B cell (primary cell): ENCODE data around the gene SEPHS2. TPM values are rescaled to one million over a fixed set of nuclear protein-coding genes. Genes with fewer than 3 reads are reported as not detected.

Source experiments
- ATAC-seq: fragments of 200-7000 bp; cut with Tn5 transposase; one replicate; pipeline ENCODE4 v1.10.0; 2021; ENCODE audit warnings: low read depth, mild to moderate bottlenecking, moderate number of reproducible peaks, moderate library complexity
- CTCF ChIA-PET: fragments of 350-600 bp; sonication (Branson Sonifier 250); formaldehyde crosslinking; loops from one replicate; lab custom pipeline; 2021; ENCODE audit warnings: antibody characterized with exemption, inconsistent platforms; lab: Charles Lee
- POLR2A ChIA-PET: fragments of 350-600 bp; sonication (Branson Sonifier 250); formaldehyde crosslinking; loops from one replicate; lab custom pipeline; 2021; ENCODE audit warnings: antibody characterized with exemption; lab: Charles Lee
- DNase-seq: peaks from one replicate; pipeline ENCODE4 v3.0.0; 2013
- H2AFZ ChIP-seq: 2 replicates; pipeline ENCODE4 v1.6.1; 2012; ENCODE audit warnings: mild to moderate bottlenecking, low read depth, low read length; ENCODE audit not compliant: insufficient read depth, poor library complexity, severe bottlenecking
- H3K27ac ChIP-seq, 2 donors: 1 replicate in 1 of 2; 2 replicates in 1 of 2; pipeline ENCODE4 v1.5.1; 2012 to 2013; ENCODE audit warnings: low read length in 2 of 2, mild to moderate bottlenecking in 2 of 2, moderate library complexity in 1 of 2
- H3K27me3 ChIP-seq, 4 experiments: fragments of 200-600 bp in 1 of 4; sonication (generic) in 1 of 4; replicated peaks in 1 of 4; 1 replicate in 2 of 4; 2 replicates in 2 of 4; pipeline versions ENCODE4 v1.6.1 to v1.7.0; 2013 to 2016; ENCODE audit warnings: low read length in 3 of 4, mild to moderate bottlenecking in 2 of 4, mixed read lengths in 1 of 4, moderate library complexity in 1 of 4; ENCODE audit not compliant: insufficient read depth in 4 of 4, control insufficient read depth in 3 of 4; ENCODE audit errors: control extremely low read depth in 1 of 4
- H3K36me3 ChIP-seq, 2 experiments: replicated peaks in 1 of 2; 1 replicate in 1 of 2; 2 replicates in 1 of 2; pipeline versions ENCODE4 v1.6.1 to v1.7.1; 2013; ENCODE audit warnings: low read length in 1 of 2; ENCODE audit not compliant: insufficient read depth in 2 of 2, control insufficient read depth in 1 of 2; ENCODE audit errors: control extremely low read depth in 1 of 2, extremely low read depth in 1 of 2
- H3K4me1 ChIP-seq, 2 donors: fragments of 200-600 bp in 1 of 2; sonication (generic) in 1 of 2; 1 replicate in 1 of 2; 2 replicates in 1 of 2; pipeline versions ENCODE4 v1.5.1 to v1.6.1; 2013 to 2017; ENCODE audit warnings: low read length in 2 of 2; ENCODE audit not compliant: control insufficient read depth in 2 of 2, insufficient read depth in 2 of 2
- H3K4me2 ChIP-seq: replicated peaks from 2 replicates; pipeline ENCODE3; 2012; ENCODE audit warnings: mild to moderate bottlenecking, low read depth, low read length; ENCODE audit not compliant: poor library complexity, severe bottlenecking
- H3K4me3 ChIP-seq, 5 experiments: fragments of 200-600 bp in 1 of 5; sonication (generic) in 1 of 5; 1 replicate in 3 of 5; 2 replicates in 2 of 5; pipeline versions ENCODE4 v1.5.1 to v1.7.0; 2011 to 2016; ENCODE audit warnings: low read length in 4 of 5, mild to moderate bottlenecking in 4 of 5, low read depth in 2 of 5, control low read depth in 1 of 5, moderate library complexity in 1 of 5; ENCODE audit not compliant: insufficient read depth in 1 of 5; ENCODE audit errors: control extremely low read depth in 1 of 5, extremely low read depth in 1 of 5
- H3K79me2 ChIP-seq: fragments of 200-600 bp; sonication (generic); one replicate; pipeline ENCODE4 v1.6.0; 2016; ENCODE audit warnings: low read length; ENCODE audit not compliant: control insufficient read depth, insufficient read depth
- H3K9ac ChIP-seq: fragments of 200-600 bp; sonication (generic); 2 replicates; pipeline ENCODE4 v1.6.1; 2017; ENCODE audit warnings: mild to moderate bottlenecking, low read length, moderate library complexity
- H3K9me3 ChIP-seq, 3 donors: one replicate each; pipeline versions ENCODE4 v1.6.1 to v1.7.1; 2013; ENCODE audit warnings: low read length in 2 of 3; ENCODE audit not compliant: control insufficient read depth in 2 of 3, insufficient read depth in 1 of 3; ENCODE audit errors: control extremely low read depth in 1 of 3
- H4K20me1 ChIP-seq: 2 replicates; pipeline ENCODE4 v1.6.0; 2012; ENCODE audit warnings: mild to moderate bottlenecking, low read length; ENCODE audit not compliant: insufficient read depth, control insufficient read depth, poor library complexity, severe bottlenecking
- H3K27ac Mint-ChIP-seq: one replicate; pipeline ENCODE4 v1.8.0; 2021; ENCODE audit warnings: mixed read lengths
- H3K27me3 Mint-ChIP-seq: one replicate; pipeline ENCODE4 v1.8.0; 2021; ENCODE audit warnings: mixed read lengths
- H3K4me1 Mint-ChIP-seq: one replicate; pipeline ENCODE4 v1.8.0; 2021; ENCODE audit warnings: mixed read lengths
- H3K4me3 Mint-ChIP-seq: one replicate; pipeline ENCODE4 v1.8.0; 2021; ENCODE audit warnings: mixed read lengths
- H3K9me3 Mint-ChIP-seq: one replicate; pipeline ENCODE4 v1.8.0; 2022; ENCODE audit warnings: mixed read lengths; ENCODE audit not compliant: insufficient read depth
- CTCF ChIP-seq: fragments of 200-600 bp; IDR thresholded peaks from one replicate; pipeline ENCODE4 v1.8.0; 2022; ENCODE audit warnings: antibody characterized with exemption, mild to moderate bottlenecking
- EZH2 ChIP-seq: IDR thresholded peaks from 2 replicates; pipeline ENCODE4 v1.6.1; 2012; ENCODE audit warnings: borderline replicate concordance, low read depth, mild to moderate bottlenecking, moderate library complexity, low read length; ENCODE audit not compliant: insufficient read depth, poor library complexity, severe bottlenecking
- WGBS: methylation state at CpG from one replicate; pipeline ENCODE4 v1.1.5; 2013; ENCODE audit warnings: missing lambda C conversion rate; ENCODE audit not compliant: insufficient coverage; 5-methylcytosine and 5-hydroxymethylcytosine counted together
- intact Hi-C: fragments of 100-400 bp; cut with micrococcal nuclease; formaldehyde crosslinking; loops from one replicate; pipeline ENCODE4 v1.10.0; 2022
- polyA plus RNA-seq: library from polyadenylated mRNA; depleted of rRNA; stranded (reverse); fragments of >200 nt; gene quantifications from 2 replicates; pipeline ENCODE4 v1.2.3, GENCODE V29; 2012
- total RNA-seq, 2 donors: library from RNA; stranded (reverse); fragments of 120-200 nt in 1 of 2; gene quantifications; 1 replicate in 1 of 2; 2 replicates in 1 of 2; pipeline versions ENCODE4 v1.2.3 to v1.2.4, GENCODE V29; 2013 to 2022

Gene SEPHS2
- total and polyA plus RNA-seq, 2 donors (not counting 1 experiment from before 2014, with no cell fraction given): 13.8 to 63.2 TPM

DNA sequence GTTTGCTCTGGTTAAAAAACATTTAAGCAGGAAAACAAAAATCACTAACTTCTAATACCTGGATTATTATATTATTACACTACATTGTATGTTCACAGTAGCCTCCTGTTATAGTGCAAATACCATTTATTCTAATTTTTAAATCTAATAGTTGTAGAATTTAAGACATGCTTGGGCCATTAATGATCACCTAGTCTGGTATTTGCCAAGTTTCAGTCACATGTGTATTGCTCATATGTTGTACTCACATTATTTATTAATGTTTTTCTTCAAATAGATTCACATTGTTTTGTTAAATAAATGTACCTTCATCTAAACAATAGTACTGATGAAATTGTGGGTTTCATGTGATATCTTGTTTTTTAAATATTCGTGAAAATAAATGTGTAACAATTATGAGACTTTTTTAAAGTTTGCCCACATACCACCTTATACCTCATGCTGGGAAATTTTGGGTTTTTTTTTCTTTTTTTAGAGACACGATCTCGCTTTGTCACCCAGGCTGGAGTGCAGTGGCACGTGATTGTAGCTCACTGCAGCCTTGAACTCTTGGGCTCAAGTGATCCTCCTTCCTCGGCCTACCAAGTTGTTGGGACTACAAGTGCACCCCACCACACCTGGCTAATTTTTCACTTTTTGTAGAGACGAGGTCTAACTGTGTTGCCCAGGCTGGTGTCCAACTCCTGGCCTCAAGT is 32.4 kb downstream of the SEPHS2 start:
- Histone ChIP-seq H3K4me1 (peaks cover 13 to 21% of the 10 kb centered on the region in 2 donors), H3K9me3 (no peaks in the 10 kb centered on the region), H3K27me3 (no peaks in the 10 kb centered on the region), H3K36me3 (peaks cover 0 to 7% of the 10 kb centered on the region in 2 experiments), H2AFZ (no peak overlapping the region), H4K20me1 (no peaks in the 10 kb centered on the region), H3K27ac (no peak overlapping the region), H3K9ac (no peak overlapping the region), H3K79me2 (peaks cover 21% of the 10 kb centered on the region), H3K4me2 (no peak overlapping the region), H3K4me3 (no peak overlapping the region)
- no peak overlapping the region for H3K27ac Mint-ChIP-seq
- 92% methylated on average over 4 of the region's 6 CpGs for WGBS
- no peak overlapping the region for H3K4me3 Mint-ChIP-seq
- TF ChIP-seq CTCF: no peak
- no peak for TF ChIP-seq EZH2
- peaks cover 17% of the 10 kb centered on the region for H3K4me1 Mint-ChIP-seq
- ATAC-seq (no peak), DNase-seq (no peak)
- ChIA-PET POLR2A (no interaction called here), CTCF (interaction anchor here (1.2 to 1.3 kb wide), 2 partner anchors 17 to 185 kb away, joined by 4 to 5 read pairs; partner anchors contain the start of gene DCTPP1)
- H3K27me3 Mint-ChIP-seq: no peaks in the 10 kb centered on the region
- no peaks in the 10 kb centered on the region for H3K9me3 Mint-ChIP-seq
- intact Hi-C loops: no loop called here
